Measurements from ENCODE around the gene AGFG2.

DNA sequence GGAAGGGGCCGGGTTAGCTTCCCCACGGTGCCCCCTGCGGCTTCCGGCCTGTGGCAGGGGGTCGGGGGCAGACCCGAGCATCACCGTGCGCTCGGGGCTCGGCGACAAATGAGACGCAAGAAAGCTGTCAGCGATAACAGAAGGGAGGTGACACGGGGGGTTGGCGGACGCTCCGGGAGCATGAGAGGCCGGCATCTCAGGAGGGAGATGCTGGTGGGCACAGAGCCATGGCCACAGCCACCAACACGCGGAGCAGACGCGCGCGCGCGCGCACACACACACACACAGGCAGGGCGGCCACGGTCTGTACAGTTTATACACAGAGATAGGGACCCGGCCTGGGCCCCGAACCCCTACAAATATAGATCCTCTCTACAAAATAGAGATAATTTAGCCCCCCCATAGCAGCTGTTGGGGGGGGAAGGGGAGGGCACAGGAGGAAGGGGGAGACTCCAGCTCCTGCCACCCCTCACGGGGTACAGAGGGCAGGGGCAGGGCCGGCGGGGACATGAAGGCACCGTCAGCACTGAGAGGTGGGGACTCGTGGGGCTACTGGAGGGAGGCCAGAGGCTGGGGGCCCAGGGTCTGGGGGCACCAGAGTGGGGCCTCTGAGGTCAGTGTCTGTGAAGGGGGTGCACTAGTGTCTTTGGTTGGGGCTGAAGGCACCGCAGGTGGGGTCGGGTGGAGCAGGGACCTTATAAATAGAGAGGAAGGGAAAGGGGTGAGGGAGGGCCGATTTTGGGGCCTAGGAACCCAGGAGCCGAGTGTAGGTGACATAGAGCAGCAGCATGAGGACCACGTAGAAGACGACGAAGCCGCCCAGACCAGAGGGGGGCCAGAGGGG lies 35.6 kb downstream of the AGFG2 start:
- TF ChIP-seq ZFP36 (IDR thresholded peaks at IDR 0.05; ENCODE audit: borderline replicate concordance, partially characterized antibody) (no peak), POLR2A (IDR thresholded peaks at IDR 0.05; ENCODE audit: low read length) (no peak), SMC3 (IDR thresholded peaks at IDR 0.05) (no peak), KDM5A (IDR thresholded peaks at IDR 0.05) (no peak), USF2 (IDR thresholded peaks at IDR 0.05) (no peak), RCOR1 (IDR thresholded peaks at IDR 0.05; ENCODE audit: low read depth, low read length) (no peak), MAZ (IDR thresholded peaks at IDR 0.05; ENCODE audit: borderline replicate concordance, low read depth, low read length) (no peak), CEBPB (IDR thresholded peaks at IDR 0.05) (no peak), MYC (IDR thresholded peaks at IDR 0.05; ENCODE audit: borderline replicate concordance, low read length) (no peak)
- TF ChIP-seq, protein P1, sequence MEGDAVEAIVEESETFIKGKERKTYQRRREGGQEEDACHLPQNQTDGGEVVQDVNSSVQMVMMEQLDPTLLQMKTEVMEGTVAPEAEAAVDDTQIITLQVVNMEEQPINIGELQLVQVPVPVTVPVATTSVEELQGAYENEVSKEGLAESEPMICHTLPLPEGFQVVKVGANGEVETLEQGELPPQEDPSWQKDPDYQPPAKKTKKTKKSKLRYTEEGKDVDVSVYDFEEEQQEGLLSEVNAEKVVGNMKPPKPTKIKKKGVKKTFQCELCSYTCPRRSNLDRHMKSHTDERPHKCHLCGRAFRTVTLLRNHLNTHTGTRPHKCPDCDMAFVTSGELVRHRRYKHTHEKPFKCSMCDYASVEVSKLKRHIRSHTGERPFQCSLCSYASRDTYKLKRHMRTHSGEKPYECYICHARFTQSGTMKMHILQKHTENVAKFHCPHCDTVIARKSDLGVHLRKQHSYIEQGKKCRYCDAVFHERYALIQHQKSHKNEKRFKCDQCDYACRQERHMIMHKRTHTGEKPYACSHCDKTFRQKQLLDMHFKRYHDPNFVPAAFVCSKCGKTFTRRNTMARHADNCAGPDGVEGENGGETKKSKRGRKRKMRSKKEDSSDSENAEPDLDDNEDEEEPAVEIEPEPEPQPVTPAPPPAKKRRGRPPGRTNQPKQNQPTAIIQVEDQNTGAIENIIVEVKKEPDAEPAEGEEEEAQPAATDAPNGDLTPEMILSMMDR (IDR thresholded peaks at IDR 0.05), result no peak
